ENCODE data around the gene SLC6A18. TPM values are rescaled to one million over a fixed set of nuclear protein-coding genes. Genes with fewer than 3 reads are reported as not detected.

The SLC6A18 gene
- polyA plus RNA-seq, 1 donor (not counting 4 experiments of a cell fraction or from before 2014, with no cell fraction given) = not detected

GRCh38 chr5:1244255-1244654, 19.1 kb downstream of the SLC6A18 start:
- H3K9ac ChIP-seq (ENCODE audit: control insufficient read depth, extremely low read depth, insufficient read depth, low read length) = no peak overlapping the region
- FAIRE-seq (no peak), DNase-seq (ENCODE audit: low read depth, low spot score) (no peak)
- peaks cover 18% of the 10 kb centered on the region for H3K27me3 ChIP-seq (ENCODE audit: control insufficient read depth, extremely low read depth, insufficient read depth, low read length)
- no peak overlapping the region for H3K27ac ChIP-seq (ENCODE audit: control insufficient read depth, insufficient read depth, low read length)
- no peaks in the 10 kb centered on the region for H3K79me2 ChIP-seq (ENCODE audit: control insufficient read depth, insufficient read depth, low read length)
- no peak for TF ChIP-seq CTCF (optimal IDR thresholded peaks at IDR 0.05 in 1 of 3, IDR thresholded peaks at IDR 0.05 in 1 of 3, conservative IDR thresholded peaks at IDR 0.05 in 1 of 3; ENCODE audit: extremely low read depth in 1 of 3, insufficient read depth in 2 of 3, low read length in 3 of 3)
- no peak for TF ChIP-seq EZH2 (IDR thresholded peaks at IDR 0.05; ENCODE audit: low read length)
- no peak overlapping the region for H3K4me3 ChIP-seq (ENCODE audit: control insufficient read depth in 2 of 3, extremely low read depth in 1 of 3, insufficient read depth in 2 of 3, low read depth in 1 of 3, low read length in 3 of 3)
- no peaks in the 10 kb centered on the region for H4K20me1 ChIP-seq (ENCODE audit: control insufficient read depth, extremely low read depth, insufficient read depth, low read length)
- dilution Hi-C loops (cut with MboI; ENCODE audit: extremely low pct_ligation_motif_present, low sequenced_read_pairs) = no loop called here
- no peaks in the 10 kb centered on the region for H3K9me3 ChIP-seq (ENCODE audit: control insufficient read depth, low read depth, low read length)
- no peaks in the 10 kb centered on the region for H3K36me3 ChIP-seq (ENCODE audit: control insufficient read depth in 2 of 2, extremely low read depth in 1 of 2, insufficient read depth in 2 of 2, low read length in 2 of 2)
- no peak overlapping the region for H3K4me2 ChIP-seq (ENCODE audit: control insufficient read depth, extremely low read depth, insufficient read depth, low read depth, low read length)
- H2AFZ ChIP-seq (ENCODE audit: control insufficient read depth, low read length) = no peak overlapping the region
- H3K9me1 ChIP-seq (ENCODE audit: control insufficient read depth, extremely low read depth, insufficient read depth, low read length) = no peaks in the 10 kb centered on the region
- no peaks in the 10 kb centered on the region for H3K4me1 ChIP-seq (ENCODE audit: control insufficient read depth, extremely low read depth, insufficient read depth, low read length)

DNA sequence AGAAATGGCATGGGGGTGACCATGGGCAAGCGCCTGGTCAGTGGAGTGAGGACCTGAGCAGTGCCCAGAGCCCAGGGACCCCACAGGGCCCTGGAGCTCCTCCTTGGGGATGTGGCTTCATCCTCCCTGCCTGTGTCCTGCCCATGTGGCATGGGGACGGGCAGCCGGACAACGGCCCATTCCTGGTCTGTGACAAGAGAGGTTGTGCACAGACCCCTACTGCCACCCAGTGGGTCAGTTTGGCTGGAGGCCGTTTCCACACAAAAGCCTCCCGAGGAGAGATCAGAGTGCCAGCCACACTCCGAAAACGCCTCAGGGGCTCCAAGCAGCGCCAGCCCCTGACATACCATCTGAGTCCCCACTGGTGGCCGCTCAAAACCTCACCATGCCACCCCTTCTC, 19.8 kb downstream of the SLC6A18 start:
- Histone ChIP-seq H3K27me3 (ENCODE audit: control insufficient read depth, extremely low read depth, insufficient read depth, low read length) (peaks cover 18% of the 10 kb centered on the region), H3K36me3 (ENCODE audit: control insufficient read depth in 2 of 2, extremely low read depth in 1 of 2, insufficient read depth in 2 of 2, low read length in 2 of 2) (no peaks in the 10 kb centered on the region)

More for the DNA sequence above, 19.8 kb downstream of the SLC6A18 start:
- Histone ChIP-seq H3K9me3 (ENCODE audit: control insufficient read depth, low read depth, low read length) (no peaks in the 10 kb centered on the region), H3K4me3 (ENCODE audit: control insufficient read depth in 2 of 3, extremely low read depth in 1 of 3, insufficient read depth in 2 of 3, low read depth in 1 of 3, low read length in 3 of 3) (no peak overlapping the region), H3K27ac (ENCODE audit: control insufficient read depth, insufficient read depth, low read length) (no peak overlapping the region), H3K79me2 (ENCODE audit: control insufficient read depth, insufficient read depth, low read length) (no peaks in the 10 kb centered on the region), H3K4me1 (ENCODE audit: control insufficient read depth, extremely low read depth, insufficient read depth, low read length) (no peaks in the 10 kb centered on the region), H2AFZ (ENCODE audit: control insufficient read depth, low read length) (no peak overlapping the region), H3K9me1 (ENCODE audit: control insufficient read depth, extremely low read depth, insufficient read depth, low read length) (no peaks in the 10 kb centered on the region), H3K9ac (ENCODE audit: control insufficient read depth, extremely low read depth, insufficient read depth, low read length) (no peak overlapping the region), H4K20me1 (ENCODE audit: control insufficient read depth, extremely low read depth, insufficient read depth, low read length) (no peaks in the 10 kb centered on the region), H3K4me2 (ENCODE audit: control insufficient read depth, extremely low read depth, insufficient read depth, low read depth, low read length) (no peak overlapping the region)
- TF ChIP-seq CTCF (optimal IDR thresholded peaks at IDR 0.05 in 1 of 3, IDR thresholded peaks at IDR 0.05 in 1 of 3, conservative IDR thresholded peaks at IDR 0.05 in 1 of 3; ENCODE audit: extremely low read depth in 1 of 3, insufficient read depth in 2 of 3, low read length in 3 of 3) (no peak), EZH2 (IDR thresholded peaks at IDR 0.05; ENCODE audit: low read length) (no peak)
- DNase-seq (ENCODE audit: low read depth, low spot score) = no peak
- FAIRE-seq = no peak
- dilution Hi-C loops (cut with MboI; ENCODE audit: extremely low pct_ligation_motif_present, low sequenced_read_pairs) = no loop called here
